ENCODE data around the gene VAX1. TPM values are rescaled to one million over a fixed set of nuclear protein-coding genes. Genes with fewer than 3 reads are reported as not detected.

Gene VAX1
- polyA plus RNA-seq, 1 of the 3 experiments (the other 2 are of a cell fraction), result not detected

- Histone ChIP-seq H3K4me3 (ENCODE audit: low read depth in 2 of 2, low read length in 1 of 2) (peak overlapping the region; percentile 52 to 64), H3K27ac (ENCODE audit: low read depth in 2 of 2, low read length in 1 of 2) (no peak overlapping the region), H3K27me3 (ENCODE audit: insufficient read depth) (peaks cover 28% of the 10 kb centered on the region), H4K20me1 (ENCODE audit: insufficient read depth) (no peaks in the 10 kb centered on the region), H3K79me2 (ENCODE audit: insufficient read depth) (no peaks in the 10 kb centered on the region), H3K9ac (no peak overlapping the region), H3K36me3 (replicated peaks in 1 of 2; ENCODE audit: control insufficient read depth in 1 of 2, insufficient read depth in 2 of 2, low read length in 1 of 2) (no peaks in the 10 kb centered on the region), H3K4me2 (peak overlapping the region; percentile 89), H3F3A (replicated peaks; ENCODE audit: insufficient read depth) (no peaks in the 10 kb centered on the region), H3K9me2 (no peaks in the 10 kb centered on the region), H2AFZ (ENCODE audit: low read depth) (no peak overlapping the region; the same call in 1 of the 2 replicates), H3K9me3 (no peaks in the 10 kb centered on the region), H3K4me1 (ENCODE audit: control insufficient read depth in 1 of 2, insufficient read depth in 2 of 2, low read depth in 1 of 2, low read length in 1 of 2) (peaks cover 0 to 9% of the 10 kb centered on the region in 2 experiments; a peak in 1 of 4 replicates)
- DNase-seq, result peak; percentile 78
- TF ChIP-seq EZH2phosphoT487 (IDR thresholded peaks at IDR 0.05; ENCODE audit: borderline replicate concordance, low read depth) (no peak), TCF12 (IDR thresholded peaks at IDR 0.05) (no peak), RXRA (IDR thresholded peaks at IDR 0.05; ENCODE audit: borderline replicate concordance, low read depth) (no peak), RFX5 (IDR thresholded peaks at IDR 0.05; ENCODE audit: low read length) (no peak), ZBTB33 (IDR thresholded peaks at IDR 0.05; ENCODE audit: borderline replicate concordance, low read depth) (no peak), RAD21 (IDR thresholded peaks at IDR 0.05; ENCODE audit: low read length) (peak; percentile 86), GABPA (IDR thresholded peaks at IDR 0.05; ENCODE audit: low read depth) (peak; percentile 16; the same call in 1 of the 2 replicates), RCOR1 (IDR thresholded peaks at IDR 0.05; ENCODE audit: low read length) (0 out of 2 replicates have a peak, but pooled peaks have one; percentile 14), YY1 (IDR thresholded peaks at IDR 0.05; ENCODE audit: low read depth) (no peak), NFIC (IDR thresholded peaks at IDR 0.05; ENCODE audit: borderline replicate concordance) (peak; percentile 45; the same call in 1 of the 2 replicates), CTCF (IDR thresholded peaks at IDR 0.05) (peak; percentile 89), SMC3 (IDR thresholded peaks at IDR 0.05; ENCODE audit: low read depth, low read length) (peak; percentile 62), EP300 (IDR thresholded peaks at IDR 0.05; ENCODE audit: borderline replicate concordance in 1 of 2, low read depth in 1 of 2, low read length in 1 of 2) (no peak)
- ChIA-PET CTCF (interaction anchor here (0.7 to 7.4 kb wide), 55 partner anchors 10 to 578 kb away, joined by 3 to 226 read pairs (median 5); partner anchors contain the start of genes KCNK18 and SHTN1), POLR2A (interaction anchor here (1.3 kb wide), 1 partner anchor 379 kb away, joined by 4 read pairs; no protein-coding TSS in a partner anchor)
- 4% methylated on average over 12 of the region's 12 CpGs for WGBS (ENCODE audit: low lambda C conversion rate)
These were observed 37.9 kb upstream of the VAX1 start for GRCh38 chr10:117175901-117176534.

Data from SK-N-SH (cell line).